Stimulated activated CD8-positive, alpha-beta memory T cell treated with anti-CD3 and anti-CD28 coated beads, Interleukin-15, amount 100 ng/mL, for 48 hours (primary cell): ENCODE data around the gene BCLAF3.

ENCODE experiments used
- DNase-seq, 2 donors: peaks; one replicate each; pipeline ENCODE4 v3.0.0-alpha.2; 2020; ENCODE audit warnings: low read depth in 2 of 2

BCLAF3 gene

DNA sequence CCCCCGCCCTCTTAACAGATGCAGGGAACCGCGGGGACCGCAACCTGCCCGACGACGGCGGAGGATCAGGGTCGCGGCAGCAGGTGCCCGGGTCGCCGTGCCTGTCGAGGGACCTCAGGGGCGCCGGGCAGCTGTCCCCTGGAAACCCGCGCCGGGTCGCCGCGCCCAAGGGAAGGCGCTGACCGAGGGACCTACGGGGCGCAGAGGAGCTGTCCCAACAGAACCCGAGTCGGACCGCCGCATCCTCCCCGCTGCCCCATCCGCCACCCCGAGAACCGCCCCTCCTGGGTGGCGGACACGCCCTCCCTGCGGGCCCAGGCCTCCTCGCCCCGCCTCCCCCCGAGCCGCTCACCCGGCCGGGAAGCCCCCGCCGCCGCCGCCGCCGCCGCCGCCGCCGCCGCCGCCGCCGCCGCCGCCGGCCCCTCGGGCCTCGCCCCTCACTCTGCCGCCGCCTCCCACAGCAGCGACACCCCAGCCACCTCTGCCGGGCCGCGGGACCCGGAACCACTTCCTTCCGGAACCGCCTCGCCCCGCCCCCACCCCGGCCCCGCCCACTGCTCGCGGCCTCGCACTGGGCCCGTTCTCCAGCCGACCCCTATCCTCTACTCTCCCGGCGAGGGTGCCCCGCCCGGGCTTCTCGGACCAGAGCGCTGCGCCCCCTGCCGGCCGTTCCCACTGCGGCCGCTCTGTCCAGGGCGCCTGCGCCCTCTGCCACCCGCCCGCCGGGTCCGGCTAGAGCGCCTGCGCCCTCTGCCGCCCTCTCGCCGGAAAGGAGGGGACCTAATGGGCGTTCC is at the start of gene BCLAF3:
TSS of gene BCLAF3 (minus strand) at position 506 of the 794 bp plus-strand sequence. CDS start 20,797 bp downstream, outside the sequence.
- DNase-seq, result peak; percentile 82 to 83

DNA sequence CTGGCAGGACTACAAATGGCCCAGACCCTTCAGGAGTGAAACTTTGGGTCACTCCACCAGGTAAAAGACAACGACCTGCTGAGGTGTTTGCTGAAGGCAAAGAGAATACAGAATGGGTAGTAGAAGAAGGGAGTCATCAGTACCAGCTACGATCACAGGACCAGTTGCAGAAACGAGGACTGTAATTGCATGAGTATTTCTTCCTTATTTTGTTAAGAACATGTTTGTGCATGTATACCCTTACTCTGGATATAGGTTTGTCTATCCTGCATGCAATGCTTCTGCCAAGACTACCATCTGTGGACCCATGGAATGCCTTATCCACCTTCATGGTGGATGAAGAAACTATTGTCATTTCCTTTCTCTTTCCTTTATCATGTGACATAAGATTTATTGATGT is 48.1 kb upstream of the BCLAF3 start:
- no peak for DNase-seq

DNA sequence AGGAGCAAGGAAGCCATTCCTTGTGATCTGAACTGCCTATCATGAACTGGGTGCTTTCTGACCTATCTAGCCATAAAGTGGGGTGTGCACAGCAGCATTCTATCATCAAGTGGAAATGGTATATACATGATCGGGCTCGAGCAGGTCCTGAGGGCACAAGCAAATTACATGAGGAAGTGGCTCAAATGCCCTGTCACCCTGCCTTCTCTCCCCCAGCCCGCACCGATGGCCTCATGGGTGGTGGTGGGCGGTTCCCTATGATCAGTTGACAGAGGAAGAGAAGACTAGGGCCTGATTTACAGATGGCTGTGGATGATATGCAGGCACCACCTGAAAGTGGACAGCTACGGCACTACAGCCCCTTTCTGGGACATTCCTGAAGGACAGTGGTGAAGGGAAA is 46.3 kb upstream of the BCLAF3 start:
- no peak for DNase-seq

DNA sequence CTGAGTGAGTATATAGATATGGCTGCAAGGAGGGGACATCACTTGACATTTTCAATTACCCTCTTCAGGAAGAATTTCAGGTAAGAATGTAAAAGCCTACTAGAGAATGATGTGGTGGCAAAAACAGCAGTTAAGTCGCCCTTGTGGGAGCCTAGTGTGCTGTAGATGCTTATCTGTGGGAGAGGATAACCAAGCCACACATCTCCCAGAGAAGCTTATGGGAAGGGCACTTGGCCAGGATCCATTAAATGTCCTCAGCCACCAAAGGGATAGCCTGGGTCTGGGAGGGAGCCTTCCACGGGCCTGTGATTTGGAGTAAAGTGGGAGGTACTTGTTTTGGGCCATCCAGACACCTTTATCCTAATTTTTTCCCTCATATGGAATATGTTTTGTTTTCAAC is 41.3 kb upstream of the BCLAF3 start:
- DNase-seq, result no peak

DNA sequence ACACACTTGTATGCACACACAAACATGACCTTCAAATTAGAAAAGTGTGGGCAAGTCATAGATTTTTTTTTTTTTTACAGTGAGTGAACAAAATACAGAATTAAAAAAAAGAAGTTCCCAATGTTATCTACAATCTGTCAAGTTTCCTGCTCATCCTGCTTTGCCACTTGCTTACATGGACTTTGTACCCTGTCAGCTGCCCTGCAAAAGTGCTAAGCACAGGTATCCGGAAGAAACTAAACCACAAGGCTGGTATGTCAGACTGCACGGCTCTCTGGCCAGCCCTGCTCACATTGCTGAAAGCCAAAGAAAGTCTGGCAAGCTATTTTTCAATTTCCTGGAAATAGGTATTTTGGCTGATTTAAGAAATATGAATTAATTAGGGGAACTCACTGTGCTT is 38.9 kb upstream of the BCLAF3 start:
- DNase-seq, result no peak

DNA sequence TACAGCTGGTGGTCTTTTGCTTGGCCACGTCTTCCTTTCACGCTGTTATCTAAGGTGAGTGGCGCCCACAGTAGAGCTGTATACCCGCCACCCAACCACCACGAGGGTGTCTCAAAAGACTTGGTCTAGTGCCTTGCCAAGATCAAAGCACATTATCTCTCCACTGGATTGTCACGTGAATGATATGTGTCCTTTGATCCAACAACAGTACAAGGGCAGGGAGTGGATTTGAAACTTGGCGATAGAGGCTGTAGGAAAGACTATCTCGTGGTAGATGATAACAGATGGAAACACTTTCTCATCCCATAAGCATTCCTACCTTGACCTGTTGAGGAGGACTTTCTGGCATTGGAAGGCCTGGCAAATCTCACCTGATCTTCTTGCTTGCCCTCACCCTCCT is 37.7 kb upstream of the BCLAF3 start:
- DNase-seq, result no peak

DNA sequence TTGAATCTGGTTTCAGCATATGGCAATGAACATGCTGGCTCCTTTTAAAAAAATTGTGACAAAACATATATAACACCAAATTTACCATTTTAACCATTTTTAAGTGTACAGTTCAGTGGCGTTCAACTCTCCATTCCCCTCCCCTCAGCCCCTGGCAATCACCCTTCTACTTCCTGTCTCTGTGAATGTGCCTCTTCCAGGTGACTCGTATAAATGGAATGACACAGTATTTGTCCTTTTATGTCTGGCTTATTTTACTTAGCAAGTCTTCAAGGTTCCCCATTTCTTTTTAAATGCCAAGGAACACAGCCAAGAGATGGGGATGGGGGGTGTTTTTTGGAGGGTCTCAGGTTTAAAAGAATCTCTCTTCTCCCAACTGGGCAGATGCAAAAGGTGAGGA is 35.4 kb upstream of the BCLAF3 start:
- DNase-seq, result no peak

DNA sequence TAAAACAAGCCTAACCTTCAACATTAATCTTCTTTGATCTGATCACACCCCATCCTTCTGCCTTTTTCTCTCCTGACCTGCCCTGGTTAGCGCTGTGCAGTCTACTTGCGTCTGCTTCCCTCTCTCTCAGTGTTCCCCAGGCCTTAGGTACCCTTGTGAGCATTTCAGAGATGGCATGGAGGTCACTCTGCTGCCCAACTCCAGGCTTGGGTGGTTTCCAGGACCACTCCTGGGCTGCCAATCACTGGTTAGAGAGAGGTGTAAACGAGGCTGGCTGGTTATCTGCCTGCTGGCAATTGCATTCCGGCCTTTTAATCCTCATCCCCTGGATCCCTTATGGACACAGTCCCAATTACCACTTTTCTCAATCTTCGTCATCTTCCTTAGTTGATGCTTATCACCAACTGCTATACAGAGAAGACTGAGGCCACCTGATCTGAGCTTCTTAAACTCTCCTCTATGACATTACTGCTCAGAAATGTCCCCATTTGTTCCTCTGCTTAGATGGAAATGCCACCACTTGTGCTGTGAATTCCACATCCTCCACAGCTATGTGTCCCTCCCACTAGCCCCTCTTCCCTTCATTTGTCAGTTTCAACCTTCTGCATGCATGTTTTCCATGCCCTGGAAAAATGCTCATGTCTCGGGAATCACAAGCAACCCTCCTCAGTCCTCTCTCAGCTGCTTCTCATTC is 29.0 kb upstream of the BCLAF3 start:
- DNase-seq, result no peak

DNA sequence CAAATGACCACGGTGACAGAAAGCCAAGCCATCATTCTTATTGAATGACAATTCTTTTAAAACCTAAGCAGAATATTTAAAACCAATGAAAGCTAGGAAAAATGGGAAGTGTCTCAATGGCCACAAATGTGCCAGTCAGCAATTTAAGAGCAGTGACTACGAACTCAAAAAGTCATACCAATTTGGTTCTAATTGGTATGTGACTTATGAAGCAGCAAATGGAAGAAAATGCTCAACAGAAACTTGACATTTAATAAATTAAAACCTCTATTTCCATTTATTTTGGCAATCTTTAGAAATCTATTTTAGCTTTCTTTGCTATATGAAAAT is 25.7 kb upstream of the BCLAF3 start:
- DNase-seq, result no peak

DNA sequence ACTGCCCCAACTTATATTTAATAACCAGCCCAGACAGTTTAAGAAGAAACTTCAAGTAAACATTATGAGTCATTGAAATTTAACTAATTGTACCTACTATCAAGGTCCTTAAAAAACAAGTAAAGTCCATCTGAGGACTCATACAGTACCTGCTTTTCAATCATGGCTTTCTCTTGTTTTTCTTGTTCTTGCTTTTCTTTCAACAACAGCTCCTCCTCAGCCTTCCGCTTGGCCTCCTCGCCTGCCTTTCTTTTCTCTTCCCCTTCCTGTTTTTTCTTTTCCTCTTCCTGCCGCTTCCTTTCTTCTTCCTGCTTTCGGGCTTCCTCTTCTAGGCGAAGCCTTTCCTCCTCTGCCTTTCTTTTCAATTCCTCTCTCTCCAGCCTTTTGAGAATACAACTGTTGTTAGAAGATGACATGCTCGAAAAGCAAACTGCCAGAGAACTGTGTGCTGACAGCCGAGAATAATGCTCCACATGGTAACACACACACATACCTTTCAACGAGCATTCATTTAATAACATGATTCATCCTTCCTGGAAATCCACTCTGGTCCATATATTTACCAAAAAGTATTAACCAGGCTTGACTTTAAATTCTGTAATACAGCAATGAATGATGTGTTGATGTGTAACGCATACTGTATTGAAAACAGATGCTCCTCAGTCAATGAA is 25.2 kb upstream of the BCLAF3 start:
- no peak for DNase-seq

DNA sequence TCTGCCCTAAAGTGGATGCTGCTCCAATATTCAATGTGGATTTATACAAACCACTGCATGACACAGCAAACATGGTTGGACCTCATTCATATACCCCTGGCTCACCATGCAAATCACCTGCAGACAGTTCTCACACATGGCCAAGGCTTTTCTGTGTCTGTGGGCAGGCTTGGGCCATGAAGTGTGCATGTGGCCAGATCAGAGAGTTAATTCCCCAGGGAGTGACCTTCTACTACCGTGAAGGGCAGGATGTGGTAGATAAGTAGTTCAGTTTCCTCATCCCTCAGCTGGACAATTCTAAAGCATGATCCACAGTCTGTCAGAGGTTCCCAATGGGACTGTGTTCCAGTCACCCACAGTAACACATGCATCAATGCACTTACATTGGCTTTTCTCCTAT is 24.6 kb upstream of the BCLAF3 start:
- no peak for DNase-seq

DNA sequence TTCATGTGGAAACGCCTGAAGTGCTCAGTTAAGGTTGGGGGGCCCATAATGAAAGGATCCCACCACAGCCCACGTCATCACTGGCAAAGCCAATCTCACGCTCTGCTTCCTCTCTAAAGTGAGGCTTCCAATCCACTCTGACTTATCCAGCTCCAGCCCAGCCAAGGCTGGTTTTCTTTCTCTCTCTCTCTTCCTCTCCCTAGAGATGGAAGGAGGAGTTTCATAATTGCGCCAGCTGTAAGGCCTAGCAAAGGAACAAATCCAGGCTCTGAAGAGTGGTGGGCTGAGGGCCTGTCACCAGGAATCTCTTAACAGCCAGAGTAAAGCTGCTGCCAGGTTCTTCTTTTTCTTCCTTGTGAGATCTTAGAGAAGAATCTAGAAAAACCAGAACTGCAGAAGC is 20.7 kb upstream of the BCLAF3 start:
- DNase-seq, result no peak

DNA sequence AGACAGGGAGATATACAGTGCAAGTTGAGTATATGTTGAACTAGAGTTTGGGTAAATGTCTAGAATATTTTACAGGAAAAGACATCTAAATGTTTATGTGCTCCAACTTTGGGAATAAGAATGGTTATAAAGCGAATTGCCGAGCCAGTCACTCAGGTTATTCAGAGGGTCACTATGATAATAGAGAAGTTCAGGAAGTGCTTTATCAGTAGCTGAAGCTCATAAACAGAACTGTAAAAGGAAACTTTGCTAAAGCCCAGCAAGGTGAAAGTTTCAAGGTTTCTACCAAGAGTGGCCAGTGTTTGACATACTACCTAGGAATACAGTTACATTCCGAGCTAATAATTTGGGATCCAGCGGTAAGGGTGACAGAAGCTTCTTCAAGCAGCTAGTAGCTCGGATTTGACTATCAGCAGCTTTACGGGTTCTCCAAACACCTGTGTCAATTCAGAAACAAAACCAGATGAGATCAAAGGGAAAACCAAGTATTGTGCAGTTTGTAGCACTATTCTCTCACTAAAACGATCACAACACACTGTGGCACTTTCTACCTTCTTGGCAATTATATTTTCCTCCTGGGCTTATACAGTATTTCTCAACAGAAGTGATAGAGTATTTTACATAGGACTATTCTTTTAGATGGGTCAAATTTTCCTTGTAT is 17.2 kb upstream of the BCLAF3 start:
- no peak for DNase-seq

DNA sequence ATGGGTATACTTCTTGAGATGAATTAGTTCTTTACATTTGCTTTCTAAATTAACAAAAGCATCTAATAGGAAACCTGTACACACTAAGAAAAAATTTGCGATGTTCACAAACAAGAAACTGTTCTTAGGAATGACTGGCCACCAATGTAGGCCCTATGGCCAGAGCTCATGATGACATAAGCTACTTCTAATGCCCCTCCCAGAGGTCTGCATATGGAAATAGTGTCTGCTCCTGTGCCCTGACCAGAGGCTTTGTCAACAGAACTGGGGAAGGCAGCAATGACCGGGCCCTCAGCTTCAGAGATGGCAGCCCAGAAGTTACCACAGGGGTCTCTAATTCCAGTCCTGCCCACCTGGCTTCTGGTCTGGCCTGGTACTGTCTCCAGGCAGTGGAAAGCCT is 15.0 kb upstream of the BCLAF3 start:
- no peak for DNase-seq

DNA sequence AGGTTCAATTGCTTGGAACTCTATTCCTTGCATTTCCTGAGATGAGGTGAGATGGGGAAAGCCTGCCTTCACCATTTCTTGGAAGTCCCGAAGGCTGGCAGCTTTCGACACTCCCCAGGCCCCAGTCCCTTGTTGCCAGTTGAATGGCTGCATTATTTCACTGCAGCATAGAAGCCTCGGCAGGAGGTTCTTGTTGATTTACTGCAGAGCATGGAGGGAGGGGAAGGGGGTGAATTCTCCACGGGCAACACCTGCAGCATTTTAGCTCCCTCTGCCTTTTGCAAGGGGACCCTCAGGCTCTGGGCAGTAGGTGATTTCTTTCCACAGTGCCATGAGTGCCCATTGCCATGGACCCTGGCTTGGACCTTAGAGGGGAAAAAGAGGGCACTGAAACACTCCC is 10.7 kb upstream of the BCLAF3 start:
- DNase-seq, result no peak

DNA sequence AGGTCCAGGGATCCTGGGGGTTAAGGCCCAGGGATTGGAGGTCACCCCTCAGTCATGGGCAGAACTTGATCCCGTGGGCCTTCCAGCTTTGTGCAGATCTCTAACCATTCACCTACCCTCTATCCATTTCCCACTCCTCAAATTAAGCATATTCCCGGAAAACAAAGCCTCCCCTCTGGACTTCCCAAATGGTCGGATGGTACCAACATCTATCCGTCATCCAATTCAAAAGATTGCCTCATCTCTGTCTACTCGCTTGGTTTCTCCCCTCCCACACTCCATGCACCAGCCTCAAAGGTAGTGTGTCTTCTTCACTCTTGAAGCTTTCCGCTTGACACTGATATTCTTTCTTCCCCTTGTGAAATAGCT is 473 bp upstream of the BCLAF3 start:
- DNase-seq, result no peak

DNA sequence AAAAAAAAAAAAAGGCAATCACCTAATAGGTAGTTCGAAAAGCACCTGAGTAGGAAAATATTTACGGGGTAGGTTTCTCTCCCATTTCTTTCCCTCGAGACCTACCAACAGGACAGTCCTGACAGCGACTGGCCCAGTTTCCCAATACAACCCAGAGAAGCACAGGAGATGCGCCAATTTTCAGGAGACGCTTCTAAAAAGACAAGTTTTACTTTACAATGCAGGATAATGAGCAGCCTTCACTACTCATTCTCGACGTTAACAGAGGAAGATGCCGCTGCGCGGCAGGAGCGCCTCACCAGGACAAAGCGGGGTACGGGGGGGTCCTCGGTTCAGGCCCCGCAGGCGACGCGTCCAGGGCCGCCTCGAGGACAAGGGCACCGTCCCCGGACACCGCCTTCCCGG is 708 bp downstream of the BCLAF3 start:
- DNase-seq, result peak in 1 of 2 donors; percentile 2

DNA sequence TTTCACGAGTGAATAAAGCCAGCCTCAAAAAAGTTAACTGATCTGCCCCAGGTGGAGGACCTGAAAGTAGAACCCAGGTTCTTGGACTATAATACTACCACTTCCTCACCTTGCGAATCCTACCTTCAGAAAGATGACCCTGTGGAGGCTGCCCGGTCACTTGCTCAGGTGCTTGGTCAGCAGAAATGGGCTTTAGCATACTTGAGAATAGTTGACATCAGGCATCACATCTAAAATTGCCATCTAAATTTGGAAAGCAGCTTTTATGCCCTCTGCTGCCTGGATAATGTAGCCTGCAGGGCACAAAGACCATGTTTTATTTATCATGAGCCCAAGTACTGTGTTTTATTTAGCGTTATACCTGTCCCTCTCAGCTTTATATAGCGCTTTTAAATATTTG is 3.0 kb downstream of the BCLAF3 start:
- DNase-seq, result no peak

DNA sequence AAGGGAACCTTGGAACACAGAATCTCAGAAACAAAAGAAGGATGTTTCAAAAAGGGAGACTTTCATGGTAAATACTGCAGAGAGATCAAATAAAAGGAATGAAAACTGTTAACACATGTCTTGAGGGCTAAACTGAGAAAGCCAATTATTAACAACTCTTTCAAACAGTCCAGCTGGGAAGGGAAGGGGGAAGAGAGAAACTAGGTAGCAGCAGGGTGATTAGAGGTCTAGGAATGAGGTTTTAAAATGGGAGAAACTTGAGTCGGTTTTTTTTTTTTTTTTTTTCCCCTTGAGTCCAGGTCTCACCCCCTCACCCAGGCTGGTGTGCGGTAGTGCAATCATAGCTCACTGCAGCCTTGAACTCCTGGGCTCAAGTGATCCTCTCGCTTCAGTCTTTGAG is 4.3 kb downstream of the BCLAF3 start:
- no peak for DNase-seq

DNA sequence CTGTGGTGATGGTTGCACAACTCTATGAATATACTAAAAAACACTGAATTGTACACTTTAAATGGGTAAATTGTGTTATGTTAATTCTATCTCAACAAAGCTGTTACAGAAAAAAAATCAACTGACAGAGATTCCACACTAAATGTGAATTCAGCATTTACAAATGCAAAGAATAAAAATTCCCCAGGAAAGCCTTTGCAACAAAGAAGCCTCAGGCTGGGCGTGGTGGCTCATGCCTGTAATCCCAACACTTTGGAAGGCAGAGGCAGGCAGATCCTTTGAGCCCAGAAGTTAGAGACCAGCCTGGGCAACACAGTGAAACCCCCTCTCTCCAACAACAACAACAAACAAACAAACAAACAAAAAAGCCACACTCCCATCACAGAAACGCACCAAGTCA is 8.9 kb downstream of the BCLAF3 start:
- DNase-seq, result no peak

DNA sequence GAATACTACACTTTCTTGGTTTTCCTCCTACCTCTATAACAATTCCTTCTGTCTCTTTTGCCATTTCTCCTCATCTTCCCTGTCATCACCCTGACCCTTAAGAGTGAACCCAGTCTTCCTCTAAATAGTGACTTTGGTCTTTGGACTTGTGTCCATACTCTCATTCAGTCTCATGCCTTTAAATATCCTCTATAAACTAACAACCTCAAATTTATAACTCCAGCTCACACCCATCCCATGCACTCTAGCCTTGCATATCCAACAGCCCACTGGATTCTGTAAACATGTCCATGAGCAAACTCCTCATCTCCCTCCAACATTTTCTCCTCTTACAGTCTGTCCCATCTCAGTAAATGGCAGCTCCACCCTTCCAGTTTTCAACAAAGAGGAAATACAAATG is 15.0 kb downstream of the BCLAF3 start:
- no peak for DNase-seq

DNA sequence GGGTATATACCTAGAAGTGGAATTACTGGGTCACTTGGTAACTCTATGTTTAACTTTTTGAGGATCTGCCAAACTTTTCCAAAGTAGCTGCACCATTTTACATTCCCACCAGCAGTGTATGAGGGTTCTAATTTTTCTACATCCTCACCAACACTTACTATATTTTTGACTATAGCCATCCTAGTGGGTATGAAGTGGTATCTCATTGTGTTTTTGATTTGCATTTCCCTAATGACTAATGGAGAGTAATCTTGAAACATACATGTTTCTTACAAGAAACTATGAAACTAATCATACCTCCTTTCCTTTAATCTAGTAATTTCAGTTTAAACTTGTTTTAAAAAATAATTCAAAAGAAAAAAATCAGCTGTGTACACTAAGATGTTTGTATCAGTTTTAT is 17.9 kb downstream of the BCLAF3 start:
- DNase-seq, result no peak

DNA sequence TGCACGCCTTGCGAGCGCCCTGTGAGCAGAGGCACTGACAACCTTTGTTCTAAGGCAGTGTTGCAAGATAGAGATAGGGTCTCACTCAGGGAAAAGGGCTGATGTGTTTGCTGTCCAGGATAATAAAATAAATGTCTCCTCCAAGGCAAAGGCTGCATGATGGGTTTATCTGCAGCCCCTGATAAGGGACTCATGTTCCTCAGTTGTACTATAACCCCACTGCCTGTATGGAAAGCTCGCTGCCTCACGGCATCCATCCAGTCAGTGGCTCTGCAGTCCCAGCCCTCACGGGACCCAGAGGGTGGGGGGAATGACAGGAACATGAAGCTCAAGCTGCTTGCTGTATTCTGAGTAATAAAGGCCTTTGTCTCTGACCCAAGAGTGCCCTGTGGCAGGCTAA is 22.6 kb downstream of the BCLAF3 start:
- no peak for DNase-seq
